GM23338 (cell line): ENCODE measurements around the gene NELFB. TPM values are rescaled to one million over a fixed set of nuclear protein-coding genes. Genes with fewer than 3 reads are reported as not detected.

Source experiments
- ATAC-seq: fragments of 200-7000 bp; cut with Tn5 transposase; 3 replicates; pipeline ENCODE4 v1.9.1; 2020
- DNase-seq: peaks from one replicate; pipeline ENCODE4 v3.0.0-alpha.2; 2015; ENCODE audit warnings: low spot score
- H2AFZ ChIP-seq: fragments of 200-600 bp; sonication (generic); 2 replicates; pipeline ENCODE4 v1.8.0; 2016; ENCODE audit warnings: antibody characterized with exemption, mild to moderate bottlenecking, moderate library complexity
- H3F3A ChIP-seq: fragments of 200-600 bp; sonication (generic); replicated peaks from 2 replicates; pipeline ENCODE4 v1.8.0; 2017; ENCODE audit warnings: antibody characterized with exemption, mixed run types, low read depth
- H3K27ac ChIP-seq: fragments of 200-600 bp; sonication (generic); 2 replicates; pipeline ENCODE4 v1.6.1; 2016; ENCODE audit warnings: low read depth
- H3K27me3 ChIP-seq: fragments of 200-600 bp; sonication (generic); 2 replicates; pipeline ENCODE4 v1.8.0; 2016; ENCODE audit warnings: mild to moderate bottlenecking, mixed run types, moderate library complexity; ENCODE audit not compliant: insufficient read depth
- H3K36me3 ChIP-seq: fragments of 200-600 bp; sonication (generic); 2 replicates; pipeline ENCODE4 v1.8.0; 2016; ENCODE audit warnings: mild to moderate bottlenecking; ENCODE audit not compliant: insufficient read depth
- H3K4me1 ChIP-seq: fragments of 200-600 bp; sonication (generic); 2 replicates; pipeline ENCODE4 v1.8.0; 2016; ENCODE audit warnings: mild to moderate bottlenecking, moderate library complexity; ENCODE audit not compliant: insufficient read depth
- H3K4me2 ChIP-seq: fragments of 200-600 bp; sonication (generic); 2 replicates; pipeline ENCODE4 v1.7.1; 2017; ENCODE audit warnings: mixed run types
- H3K4me3 ChIP-seq: fragments of 200-600 bp; sonication (generic); 2 replicates; pipeline ENCODE4 v1.6.1; 2016; ENCODE audit warnings: mixed run types
- H3K79me2 ChIP-seq: fragments of 200-600 bp; sonication (generic); replicated peaks from 2 replicates; pipeline ENCODE4 v1.8.0; 2017; ENCODE audit warnings: mild to moderate bottlenecking; ENCODE audit not compliant: insufficient read depth
- H3K9me2 ChIP-seq: fragments of 200-600 bp; sonication (generic); 2 replicates; pipeline ENCODE4 v1.8.0; 2017; ENCODE audit not compliant: insufficient read depth
- H4K20me1 ChIP-seq: fragments of 200-600 bp; sonication (generic); replicated peaks from 2 replicates; pipeline ENCODE4 v1.8.0; 2017; ENCODE audit warnings: mild to moderate bottlenecking; ENCODE audit not compliant: insufficient read depth
- H3K27ac Mint-ChIP-seq: 2 replicates; pipeline ENCODE4 v1.8.0; 2020; ENCODE audit warnings: inconsistent platforms, mild to moderate bottlenecking, moderate library complexity, mixed read lengths
- H3K27me3 Mint-ChIP-seq: 3 replicates; pipeline ENCODE4 v1.8.0; 2022; ENCODE audit warnings: low read depth, mild to moderate bottlenecking, moderate library complexity, mixed read lengths, inconsistent platforms; ENCODE audit not compliant: insufficient read depth, poor library complexity
- H3K36me3 Mint-ChIP-seq: 3 replicates; pipeline ENCODE4 v1.8.0; 2021; ENCODE audit warnings: low read depth, mild to moderate bottlenecking, inconsistent platforms, moderate library complexity, mixed read lengths
- H3K4me1 Mint-ChIP-seq: 3 replicates; pipeline ENCODE4 v1.8.0; 2020; ENCODE audit warnings: mild to moderate bottlenecking, inconsistent platforms, mixed read lengths
- H3K4me3 Mint-ChIP-seq: 3 replicates; pipeline ENCODE4 v1.8.0; 2021; ENCODE audit warnings: moderate library complexity, mild to moderate bottlenecking, inconsistent platforms, mixed read lengths
- H3K9me3 Mint-ChIP-seq: 3 replicates; pipeline ENCODE4 v1.8.0; 2020; ENCODE audit warnings: moderate library complexity, mild to moderate bottlenecking, inconsistent platforms, mixed read lengths
- EZH2 ChIP-seq: fragments of 200-600 bp; sonication (generic); IDR thresholded peaks from one replicate; pipeline ENCODE4 v1.8.0; 2017; ENCODE audit warnings: antibody characterized with exemption, mild to moderate bottlenecking, low read depth; ENCODE audit not compliant: unreplicated experiment
- EZH2phosphoT487 ChIP-seq: fragments of 200-600 bp; sonication (generic); IDR thresholded peaks from one replicate; pipeline ENCODE4 v1.8.1; 2018; ENCODE audit warnings: antibody characterized with exemption; ENCODE audit not compliant: unreplicated experiment
- NANOG ChIP-seq: IDR thresholded peaks from 2 replicates; pipeline ENCODE4 v1.6.1; 2016; ENCODE audit warnings: antibody characterized with exemption, borderline replicate concordance
- STAT1 ChIP-seq: IDR thresholded peaks from one replicate; pipeline ENCODE4 v1.6.1; 2016; ENCODE audit warnings: antibody characterized with exemption; ENCODE audit not compliant: unreplicated experiment
- ZNF114 ChIP-seq: fragments of 250-450 bp; sonication (Bioruptor Pico); IDR thresholded peaks from 2 replicates; pipeline ENCODE4 v1.5.0; 2020; ENCODE audit warnings: mild to moderate bottlenecking, moderate library complexity
- ZNF331 ChIP-seq: fragments of 250-450 bp; sonication (Bioruptor Pico); IDR thresholded peaks from 2 replicates; pipeline ENCODE4 v1.5.0; 2020; ENCODE audit warnings: low read depth, mild to moderate bottlenecking, moderate library complexity
- ZNF462 ChIP-seq: fragments of 250-450 bp; sonication (Bioruptor Pico); IDR thresholded peaks from 2 replicates; pipeline ENCODE4 v1.5.0; 2020; ENCODE audit warnings: mild to moderate bottlenecking, moderate library complexity
- polyA plus RNA-seq: library from polyadenylated mRNA; unstranded; fragments of >200 nt; fragmentation: Nextera tagmentation; extraction: Ambion mirVana; gene quantifications from 2 replicates; pipeline ENCODE4 v1.2.1, GENCODE V29; 2016
- total RNA-seq: library from RNA; depleted of rRNA; stranded (reverse); fragments of >200 nt; shearing (Covaris generic); gene quantifications from 2 replicates; pipeline ENCODE4 v1.2.3, GENCODE V29; 2014
- TF ChIP-seq, protein P1 (sequence below): IDR thresholded peaks from one replicate; pipeline ENCODE4 v1.6.1; 2018; ENCODE audit warnings: antibody characterized with exemption; ENCODE audit not compliant: unreplicated experiment
- TF ChIP-seq, protein P2 (sequence below), 2 experiments: fragments of 200-600 bp in 1 of 2; sonication (generic) in 1 of 2; conservative IDR thresholded peaks; 2 replicates each; pipeline versions ENCODE4 v1.5.1 to v1.6.1; 2016 to 2017; ENCODE audit warnings: antibody characterized with exemption in 2 of 2, low read depth in 2 of 2, mild to moderate bottlenecking in 2 of 2, moderate library complexity in 1 of 2
- TF ChIP-seq, protein P3 (sequence below): IDR thresholded peaks from 2 replicates; pipeline ENCODE4 v1.6.1; 2016; ENCODE audit warnings: antibody characterized with exemption

NELFB gene
- total and polyA plus RNA-seq, 2 experiments from 2014 or later = 30.0 to 97.3 TPM

GRCh38 chr9:137296670-137297664, 41.8 kb downstream of the NELFB start (continued):
- TF ChIP-seq ZNF331 (CRISPR knock-in tag) = no peak

- Histone ChIP-seq H4K20me1 (peaks cover 11% of the 10 kb centered on the region), H3K27me3 (peaks cover 33% of the 10 kb centered on the region), H3K4me1 (peaks cover 34% of the 10 kb centered on the region), H3F3A (peaks cover 26% of the 10 kb centered on the region), H2AFZ (no peak overlapping the region), H3K9me2 (no peaks in the 10 kb centered on the region), H3K4me3 (peak overlapping the region; percentile 94; the same call in 1 of the 2 replicates), H3K27ac (no peak overlapping the region), H3K4me2 (peak overlapping the region; percentile 96), H3K36me3 (no peaks in the 10 kb centered on the region), H3K79me2 (peaks cover 3% of the 10 kb centered on the region; the same call in 1 of the 2 replicates)
- peak overlapping the region; percentile 59; the same call in 2 of the 3 replicates for H3K4me3 Mint-ChIP-seq
- ATAC-seq = no peak
- H3K27ac Mint-ChIP-seq = no peak overlapping the region
- TF ChIP-seq NANOG (no peak), ZNF114 (CRISPR knock-in tag) (no peak), EZH2phosphoT487 (no peak), STAT1 (no peak), EZH2 (no peak), ZNF462 (no peak)
- TF ChIP-seq, protein P1, sequence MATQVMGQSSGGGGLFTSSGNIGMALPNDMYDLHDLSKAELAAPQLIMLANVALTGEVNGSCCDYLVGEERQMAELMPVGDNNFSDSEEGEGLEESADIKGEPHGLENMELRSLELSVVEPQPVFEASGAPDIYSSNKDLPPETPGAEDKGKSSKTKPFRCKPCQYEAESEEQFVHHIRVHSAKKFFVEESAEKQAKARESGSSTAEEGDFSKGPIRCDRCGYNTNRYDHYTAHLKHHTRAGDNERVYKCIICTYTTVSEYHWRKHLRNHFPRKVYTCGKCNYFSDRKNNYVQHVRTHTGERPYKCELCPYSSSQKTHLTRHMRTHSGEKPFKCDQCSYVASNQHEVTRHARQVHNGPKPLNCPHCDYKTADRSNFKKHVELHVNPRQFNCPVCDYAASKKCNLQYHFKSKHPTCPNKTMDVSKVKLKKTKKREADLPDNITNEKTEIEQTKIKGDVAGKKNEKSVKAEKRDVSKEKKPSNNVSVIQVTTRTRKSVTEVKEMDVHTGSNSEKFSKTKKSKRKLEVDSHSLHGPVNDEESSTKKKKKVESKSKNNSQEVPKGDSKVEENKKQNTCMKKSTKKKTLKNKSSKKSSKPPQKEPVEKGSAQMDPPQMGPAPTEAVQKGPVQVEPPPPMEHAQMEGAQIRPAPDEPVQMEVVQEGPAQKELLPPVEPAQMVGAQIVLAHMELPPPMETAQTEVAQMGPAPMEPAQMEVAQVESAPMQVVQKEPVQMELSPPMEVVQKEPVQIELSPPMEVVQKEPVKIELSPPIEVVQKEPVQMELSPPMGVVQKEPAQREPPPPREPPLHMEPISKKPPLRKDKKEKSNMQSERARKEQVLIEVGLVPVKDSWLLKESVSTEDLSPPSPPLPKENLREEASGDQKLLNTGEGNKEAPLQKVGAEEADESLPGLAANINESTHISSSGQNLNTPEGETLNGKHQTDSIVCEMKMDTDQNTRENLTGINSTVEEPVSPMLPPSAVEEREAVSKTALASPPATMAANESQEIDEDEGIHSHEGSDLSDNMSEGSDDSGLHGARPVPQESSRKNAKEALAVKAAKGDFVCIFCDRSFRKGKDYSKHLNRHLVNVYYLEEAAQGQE = no peak
- TF ChIP-seq, protein P2, sequence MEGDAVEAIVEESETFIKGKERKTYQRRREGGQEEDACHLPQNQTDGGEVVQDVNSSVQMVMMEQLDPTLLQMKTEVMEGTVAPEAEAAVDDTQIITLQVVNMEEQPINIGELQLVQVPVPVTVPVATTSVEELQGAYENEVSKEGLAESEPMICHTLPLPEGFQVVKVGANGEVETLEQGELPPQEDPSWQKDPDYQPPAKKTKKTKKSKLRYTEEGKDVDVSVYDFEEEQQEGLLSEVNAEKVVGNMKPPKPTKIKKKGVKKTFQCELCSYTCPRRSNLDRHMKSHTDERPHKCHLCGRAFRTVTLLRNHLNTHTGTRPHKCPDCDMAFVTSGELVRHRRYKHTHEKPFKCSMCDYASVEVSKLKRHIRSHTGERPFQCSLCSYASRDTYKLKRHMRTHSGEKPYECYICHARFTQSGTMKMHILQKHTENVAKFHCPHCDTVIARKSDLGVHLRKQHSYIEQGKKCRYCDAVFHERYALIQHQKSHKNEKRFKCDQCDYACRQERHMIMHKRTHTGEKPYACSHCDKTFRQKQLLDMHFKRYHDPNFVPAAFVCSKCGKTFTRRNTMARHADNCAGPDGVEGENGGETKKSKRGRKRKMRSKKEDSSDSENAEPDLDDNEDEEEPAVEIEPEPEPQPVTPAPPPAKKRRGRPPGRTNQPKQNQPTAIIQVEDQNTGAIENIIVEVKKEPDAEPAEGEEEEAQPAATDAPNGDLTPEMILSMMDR (conservative IDR thresholded peaks at IDR 0.05; ENCODE audit: low read depth in 2 of 2) = no peak
- TF ChIP-seq, protein P3, sequence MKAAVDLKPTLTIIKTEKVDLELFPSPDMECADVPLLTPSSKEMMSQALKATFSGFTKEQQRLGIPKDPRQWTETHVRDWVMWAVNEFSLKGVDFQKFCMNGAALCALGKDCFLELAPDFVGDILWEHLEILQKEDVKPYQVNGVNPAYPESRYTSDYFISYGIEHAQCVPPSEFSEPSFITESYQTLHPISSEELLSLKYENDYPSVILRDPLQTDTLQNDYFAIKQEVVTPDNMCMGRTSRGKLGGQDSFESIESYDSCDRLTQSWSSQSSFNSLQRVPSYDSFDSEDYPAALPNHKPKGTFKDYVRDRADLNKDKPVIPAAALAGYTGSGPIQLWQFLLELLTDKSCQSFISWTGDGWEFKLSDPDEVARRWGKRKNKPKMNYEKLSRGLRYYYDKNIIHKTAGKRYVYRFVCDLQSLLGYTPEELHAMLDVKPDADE = no peak
- H3K4me1 Mint-ChIP-seq = peaks cover 37% of the 10 kb centered on the region
- DNase-seq = no peak
- H3K27me3 Mint-ChIP-seq = peaks cover 32% of the 10 kb centered on the region
- peaks cover 4% of the 10 kb centered on the region; the same call in 2 of the 3 replicates for H3K36me3 Mint-ChIP-seq
- peaks cover 9% of the 10 kb centered on the region for H3K9me3 Mint-ChIP-seq
These were observed 42.8 kb downstream of the NELFB start for GRCh38 chr9:137297966-137298365.
